ENCODE data around the gene GAA.

DNA sequence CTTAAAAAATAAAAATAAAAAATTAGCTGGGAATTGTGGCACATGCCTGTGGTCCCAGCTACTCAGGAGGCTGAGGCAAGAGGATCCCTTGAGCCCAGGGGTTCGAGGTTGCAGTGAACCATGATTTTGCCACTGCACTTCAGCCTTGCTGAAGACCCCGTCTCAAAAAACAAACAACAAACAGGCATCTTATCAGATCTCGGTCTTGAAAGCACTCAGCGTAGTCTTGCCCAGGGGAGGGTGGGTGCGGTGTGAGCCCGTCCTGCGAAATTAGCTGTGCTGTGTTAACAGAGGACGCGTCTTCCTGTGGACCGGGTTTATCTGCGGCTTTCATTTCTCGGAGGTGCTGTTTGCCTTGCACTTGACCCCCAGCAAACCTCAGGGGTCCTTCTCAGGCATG lies 5.4 kb downstream of the GAA start:
- TF ChIP-seq, protein P1, sequence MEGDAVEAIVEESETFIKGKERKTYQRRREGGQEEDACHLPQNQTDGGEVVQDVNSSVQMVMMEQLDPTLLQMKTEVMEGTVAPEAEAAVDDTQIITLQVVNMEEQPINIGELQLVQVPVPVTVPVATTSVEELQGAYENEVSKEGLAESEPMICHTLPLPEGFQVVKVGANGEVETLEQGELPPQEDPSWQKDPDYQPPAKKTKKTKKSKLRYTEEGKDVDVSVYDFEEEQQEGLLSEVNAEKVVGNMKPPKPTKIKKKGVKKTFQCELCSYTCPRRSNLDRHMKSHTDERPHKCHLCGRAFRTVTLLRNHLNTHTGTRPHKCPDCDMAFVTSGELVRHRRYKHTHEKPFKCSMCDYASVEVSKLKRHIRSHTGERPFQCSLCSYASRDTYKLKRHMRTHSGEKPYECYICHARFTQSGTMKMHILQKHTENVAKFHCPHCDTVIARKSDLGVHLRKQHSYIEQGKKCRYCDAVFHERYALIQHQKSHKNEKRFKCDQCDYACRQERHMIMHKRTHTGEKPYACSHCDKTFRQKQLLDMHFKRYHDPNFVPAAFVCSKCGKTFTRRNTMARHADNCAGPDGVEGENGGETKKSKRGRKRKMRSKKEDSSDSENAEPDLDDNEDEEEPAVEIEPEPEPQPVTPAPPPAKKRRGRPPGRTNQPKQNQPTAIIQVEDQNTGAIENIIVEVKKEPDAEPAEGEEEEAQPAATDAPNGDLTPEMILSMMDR (IDR thresholded peaks at IDR 0.05), result no peak
- no peak for TF ChIP-seq POLR2A (IDR thresholded peaks at IDR 0.05)
